Measurements from ENCODE around the gene ADGRF3. TPM values are rescaled to one million over a fixed set of nuclear protein-coding genes. Genes with fewer than 3 reads are reported as not detected.
A peak's percentile ranks its signal among the peaks of the same experiment; 100 is the strongest.

ADGRF3 gene
- total and polyA plus RNA-seq, 9 of the 15 experiments (the other 6 are each of a cell fraction or from before 2014, with no cell fraction given), result 0.04 to 0.54 (median 0.16) TPM; not detected in 2

DNA sequence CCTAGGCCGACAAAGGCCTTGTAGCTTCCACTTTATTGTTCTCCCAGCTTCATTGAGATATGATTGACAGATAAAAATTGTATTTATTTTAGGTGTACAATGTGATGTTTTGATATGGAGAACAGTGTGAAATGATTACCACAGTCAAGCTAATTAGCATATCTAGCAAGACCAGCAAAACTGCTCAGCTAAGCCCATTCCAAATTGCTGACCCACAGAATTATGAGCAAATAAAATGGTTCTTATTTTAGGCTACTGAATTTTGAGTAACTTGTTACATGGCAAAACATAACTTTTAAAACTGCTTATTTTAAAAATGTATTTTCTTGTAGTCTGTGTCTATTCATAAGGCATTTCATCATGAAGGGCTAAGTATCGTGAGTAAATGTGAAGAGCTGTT, 9.3 kb downstream of the ADGRF3 start (continued):
- TF ChIP-seq, protein P1, sequence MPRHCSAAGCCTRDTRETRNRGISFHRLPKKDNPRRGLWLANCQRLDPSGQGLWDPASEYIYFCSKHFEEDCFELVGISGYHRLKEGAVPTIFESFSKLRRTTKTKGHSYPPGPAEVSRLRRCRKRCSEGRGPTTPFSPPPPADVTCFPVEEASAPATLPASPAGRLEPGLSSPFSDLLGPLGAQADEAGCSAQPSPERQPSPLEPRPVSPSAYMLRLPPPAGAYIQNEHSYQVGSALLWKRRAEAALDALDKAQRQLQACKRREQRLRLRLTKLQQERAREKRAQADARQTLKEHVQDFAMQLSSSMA (CRISPR knock-in tag; IDR thresholded peaks at IDR 0.05), result no peak
- TF ChIP-seq DNMT1 (IDR thresholded peaks at IDR 0.05) (no peak), CBFA2T3 (IDR thresholded peaks at IDR 0.05) (no peak), NELFE (IDR thresholded peaks at IDR 0.05; ENCODE audit: insufficient read depth, insufficient read length) (no peak), GTF2F1 (IDR thresholded peaks at IDR 0.05; ENCODE audit: low read depth, low read length) (no peak), ETS1 (conservative IDR thresholded peaks at IDR 0.05; ENCODE audit: control insufficient read depth, low read depth, low read length) (no peak), MAFF (IDR thresholded peaks at IDR 0.05; ENCODE audit: low read length) (peak; percentile 27; the same call in 1 of the 2 replicates), HNRNPLL (IDR thresholded peaks at IDR 0.05; ENCODE audit: low read depth, low read length, poor library complexity, severe bottlenecking) (no peak), PHB2 (IDR thresholded peaks at IDR 0.05; ENCODE audit: low read depth) (no peak), ZZZ3 (IDR thresholded peaks at IDR 0.05) (no peak), MCM2 (IDR thresholded peaks at IDR 0.05; ENCODE audit: low read depth) (no peak), ZNF3 (CRISPR knock-in tag; IDR thresholded peaks at IDR 0.05) (no peak), ZNF431 (CRISPR knock-in tag; IDR thresholded peaks at IDR 0.05) (no peak), ZFP1 (CRISPR knock-in tag; IDR thresholded peaks at IDR 0.05) (no peak), POLR2B (IDR thresholded peaks at IDR 0.05; ENCODE audit: low read depth, partially characterized antibody) (no peak), NFATC3 (IDR thresholded peaks at IDR 0.05) (no peak), ZNF766 (CRISPR knock-in tag; conservative IDR thresholded peaks at IDR 0.05) (no peak)
- TF ChIP-seq, protein P2, sequence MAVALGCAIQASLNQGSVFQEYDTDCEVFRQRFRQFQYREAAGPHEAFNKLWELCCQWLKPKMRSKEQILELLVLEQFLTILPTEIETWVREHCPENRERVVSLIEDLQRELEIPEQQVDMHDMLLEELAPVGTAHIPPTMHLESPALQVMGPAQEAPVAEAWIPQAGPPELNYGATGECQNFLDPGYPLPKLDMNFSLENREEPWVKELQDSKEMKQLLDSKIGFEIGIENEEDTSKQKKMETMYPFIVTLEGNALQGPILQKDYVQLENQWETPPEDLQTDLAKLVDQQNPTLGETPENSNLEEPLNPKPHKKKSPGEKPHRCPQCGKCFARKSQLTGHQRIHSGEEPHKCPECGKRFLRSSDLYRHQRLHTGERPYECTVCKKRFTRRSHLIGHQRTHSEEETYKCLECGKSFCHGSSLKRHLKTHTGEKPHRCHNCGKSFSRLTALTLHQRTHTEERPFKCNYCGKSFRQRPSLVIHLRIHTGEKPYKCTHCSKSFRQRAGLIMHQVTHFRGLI (CRISPR knock-in tag; IDR thresholded peaks at IDR 0.05), result no peak
